GM18520 (cell line): Measurements from ENCODE around the gene APBA2.

Source experiments
- ATAC-seq: cut with Tn5 transposase; IDR thresholded peaks from one replicate; pipeline ENCODE4 v1.9.1; 2021; ENCODE audit not compliant: unreplicated experiment

The APBA2 gene

GRCh38 chr15:28895146-28895545, 9.4 kb downstream of the APBA2 start:
- no peak for ATAC-seq

- no peak for ATAC-seq
Observed at GRCh38 chr15:28895566-28895965, 9.8 kb downstream of the APBA2 start.

- ATAC-seq = no peak
Observed at GRCh38 chr15:28896951-28897350, 11.2 kb downstream of the APBA2 start.

GRCh38 chr15:28897861-28898585, 12.2 kb downstream of the APBA2 start:
- ATAC-seq = no peak

- no peak for ATAC-seq
Observed at GRCh38 chr15:28899061-28899738, 13.4 kb downstream of the APBA2 start.

- no peak for ATAC-seq
Observed at GRCh38 chr15:28900041-28900891, 14.5 kb downstream of the APBA2 start.

GRCh38 chr15:28900892-28901586, 15.3 kb downstream of the APBA2 start:
- ATAC-seq = no peak

- ATAC-seq = no peak
Observed at GRCh38 chr15:28901587-28901980, 15.8 kb downstream of the APBA2 start.

- ATAC-seq = no peak
Observed at GRCh38 chr15:28901987-28902745, 16.4 kb downstream of the APBA2 start.

GRCh38 chr15:28902856-28903255, 17.1 kb downstream of the APBA2 start:
- ATAC-seq = no peak

GRCh38 chr15:28903555-28903954, 17.8 kb downstream of the APBA2 start:
- ATAC-seq = no peak

- no peak for ATAC-seq
Observed at GRCh38 chr15:28904003-28904402, 18.2 kb downstream of the APBA2 start.

- ATAC-seq = no peak
Observed at GRCh38 chr15:28904541-28905315, 19.0 kb downstream of the APBA2 start.

GRCh38 chr15:28907338-28907960, 21.7 kb downstream of the APBA2 start:
- no peak for ATAC-seq

GRCh38 chr15:28909958-28910500, 24.3 kb downstream of the APBA2 start:
- ATAC-seq = no peak

- ATAC-seq = no peak
Observed at GRCh38 chr15:28911310-28911931, 25.6 kb downstream of the APBA2 start.

GRCh38 chr15:28912422-28912821, 26.6 kb downstream of the APBA2 start:
- no peak for ATAC-seq

GRCh38 chr15:28913171-28913765, 27.5 kb downstream of the APBA2 start:
- no peak for ATAC-seq
